SKM-1 (cell line): ENCODE measurements around the gene ERC2.
"Not testable (repeated sequence)": the region's sequence is repeated elsewhere in the genome, so short reads cannot be mapped to it uniquely, and the experiment has no call there.

Source experiments
- DNase-seq: peaks from one replicate; lab custom pipeline; 2025; ENCODE audit not compliant: unreplicated experiment; lab: John Stamatoyannopoulos, UW

The ERC2 gene

GRCh38 chr3:56086355-56086754 lies 381.9 kb downstream of the ERC2 start:
- DNase-seq: no peak

GRCh38 chr3:56081246-56081645 lies 387.0 kb downstream of the ERC2 start:
- no peak for DNase-seq

GRCh38 chr3:56076746-56077145 lies 391.5 kb downstream of the ERC2 start:
- DNase-seq: no peak

GRCh38 chr3:56075089-56075488 lies 393.2 kb downstream of the ERC2 start:
- no peak for DNase-seq

GRCh38 chr3:56069766-56070165 lies 398.5 kb downstream of the ERC2 start:
- no peak for DNase-seq

- DNase-seq: not testable (repeated sequence)
These were observed 401.9 kb downstream of the ERC2 start for GRCh38 chr3:56066405-56066804.

- no peak for DNase-seq
These were observed 403.6 kb downstream of the ERC2 start for GRCh38 chr3:56064684-56065083.

- no peak for DNase-seq
These were observed 407.0 kb downstream of the ERC2 start for GRCh38 chr3:56061279-56061626.

- no peak for DNase-seq
These were observed 407.6 kb downstream of the ERC2 start for GRCh38 chr3:56060521-56061278.

- no peak for DNase-seq
These were observed 408.5 kb downstream of the ERC2 start for GRCh38 chr3:56059731-56060130.

- DNase-seq: no peak
These were observed 412.3 kb downstream of the ERC2 start for GRCh38 chr3:56055951-56056350.

GRCh38 chr3:56055546-56055945 lies 412.7 kb downstream of the ERC2 start:
- no peak for DNase-seq

GRCh38 chr3:56054844-56055243 lies 413.4 kb downstream of the ERC2 start:
- DNase-seq: no peak

- no peak for DNase-seq
These were observed 414.5 kb downstream of the ERC2 start for GRCh38 chr3:56053727-56054126.

- DNase-seq: no peak
These were observed 416.1 kb downstream of the ERC2 start for GRCh38 chr3:56052188-56052587.

- no peak for DNase-seq
These were observed 417.2 kb downstream of the ERC2 start for GRCh38 chr3:56051052-56051451.

- no peak for DNase-seq
These were observed 419.3 kb downstream of the ERC2 start for GRCh38 chr3:56048946-56049345.

GRCh38 chr3:56048331-56048730 lies 419.9 kb downstream of the ERC2 start:
- no peak for DNase-seq

GRCh38 chr3:56042326-56042951 lies 425.8 kb downstream of the ERC2 start:
- DNase-seq: peak; percentile 20

- no peak for DNase-seq
These were observed 442.9 kb downstream of the ERC2 start for GRCh38 chr3:56025326-56025725.

GRCh38 chr3:56023546-56023945 lies 444.7 kb downstream of the ERC2 start:
- DNase-seq: no peak

- DNase-seq: no peak
These were observed 445.6 kb downstream of the ERC2 start for GRCh38 chr3:56022619-56023018.
